H54 (cell line): ENCODE data around the gene ARSB.
A peak's percentile ranks its signal among the peaks of the same experiment; 100 is the strongest.

Source experiments
- DNase-seq: peaks from one replicate; pipeline ENCODE4 v3.0.0; 2011; ENCODE audit warnings: low spot score, mixed read lengths; ENCODE audit not compliant: insufficient read length
- FAIRE-seq: peaks from 3 replicates; lab custom pipeline; 2011; peaks lifted over from hg19 to GRCh38; lab: Jason Lieb, UNC
- POLR2A ChIP-seq: IDR thresholded peaks from 2 replicates; pipeline ENCODE4 v1.6.1; 2011; ENCODE audit warnings: low read depth, mild to moderate bottlenecking, low read length

The ARSB gene

DNA sequence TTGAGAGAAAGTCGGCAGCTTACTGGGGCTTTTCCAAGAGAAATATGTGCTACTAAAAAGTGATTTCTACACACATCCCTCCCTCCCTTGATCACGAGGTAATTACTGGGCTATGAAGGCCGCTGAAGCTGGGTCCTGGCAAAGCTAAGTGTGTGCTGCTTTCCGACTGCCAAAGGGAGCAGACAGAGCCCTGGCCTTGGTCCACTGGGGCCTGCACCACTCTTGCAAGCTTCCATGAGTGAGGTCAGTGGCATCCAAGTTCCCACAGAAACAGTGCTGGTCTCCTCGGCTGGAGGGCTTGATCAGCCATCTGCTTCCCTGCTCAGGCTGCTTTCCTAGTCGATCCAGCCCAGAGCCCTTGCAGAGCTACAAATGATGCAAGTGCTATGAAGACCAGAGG is 181.8 kb downstream of the ARSB start:
- no peak for TF ChIP-seq POLR2A
- FAIRE-seq = no peak
- no peak for DNase-seq

DNA sequence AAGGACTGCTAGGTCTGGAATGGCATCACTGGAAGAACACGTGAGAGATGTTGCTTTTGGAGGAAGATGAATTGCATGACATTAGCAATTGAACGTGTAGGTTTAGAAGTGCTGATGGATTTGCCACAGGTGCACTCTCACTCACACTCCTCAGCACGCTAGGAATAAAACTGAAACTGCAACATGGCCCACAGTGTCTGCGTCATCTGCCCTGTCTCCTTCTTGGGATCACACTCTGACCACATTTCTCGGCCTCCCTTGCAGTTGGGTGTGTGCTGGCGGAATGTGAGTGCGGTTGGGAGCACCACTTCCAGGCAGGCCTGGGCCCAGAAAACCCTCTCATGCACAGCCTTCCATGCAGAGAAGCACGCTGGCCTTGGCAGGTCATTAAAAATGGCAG is 183.7 kb downstream of the ARSB start:
- TF ChIP-seq POLR2A = no peak
- no peak for DNase-seq
- FAIRE-seq = no peak

DNA sequence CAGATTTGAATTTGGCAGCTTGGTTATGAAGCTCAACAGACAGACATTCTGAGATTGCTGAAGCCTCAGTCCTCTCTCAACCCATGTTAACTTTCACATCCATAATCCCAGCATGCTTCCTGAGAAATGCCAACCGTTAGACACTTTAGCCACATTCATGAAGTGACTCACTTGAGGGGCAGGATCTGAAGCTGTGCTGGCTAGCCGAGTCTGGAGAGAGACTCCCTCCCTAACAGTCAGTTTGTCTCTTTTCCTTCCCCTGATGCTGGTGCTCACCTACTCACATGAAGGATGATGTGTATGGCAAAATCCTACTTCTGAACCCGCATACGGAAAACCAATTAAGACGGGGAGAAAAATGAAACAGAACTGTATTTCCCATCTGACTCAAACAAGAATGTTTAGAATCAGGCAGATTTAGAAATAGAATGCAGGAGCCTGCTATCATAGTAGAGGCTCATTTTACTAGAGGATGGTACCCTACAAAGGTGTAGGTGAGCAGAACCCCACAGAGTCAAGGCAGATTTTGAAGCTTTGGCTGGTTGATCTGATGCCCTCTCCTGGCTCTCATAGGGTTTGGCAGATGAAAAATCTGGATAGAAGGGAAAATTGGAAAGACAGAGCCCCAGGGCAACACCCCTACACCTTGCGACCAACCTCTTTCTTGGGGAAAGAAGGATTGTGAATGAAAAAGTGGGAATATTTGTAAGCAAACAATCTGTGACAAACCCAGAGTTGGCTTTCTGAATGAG is 185.7 kb downstream of the ARSB start:
- no peak for TF ChIP-seq POLR2A
- FAIRE-seq (peak; percentile 79), DNase-seq (peak; percentile 55)

- no peak for TF ChIP-seq POLR2A
- FAIRE-seq = no peak
- DNase-seq = no peak
Observed at GRCh38 chr5:78798673-78799029, 186.5 kb downstream of the ARSB start.

GRCh38 chr5:78797936-78798672 is 187.0 kb downstream of the ARSB start:
- no peak for TF ChIP-seq POLR2A
- DNase-seq (no peak), FAIRE-seq (no peak)

GRCh38 chr5:78795757-78796156 is 189.4 kb downstream of the ARSB start:
- no peak for TF ChIP-seq POLR2A
- FAIRE-seq (no peak), DNase-seq (no peak)

DNA sequence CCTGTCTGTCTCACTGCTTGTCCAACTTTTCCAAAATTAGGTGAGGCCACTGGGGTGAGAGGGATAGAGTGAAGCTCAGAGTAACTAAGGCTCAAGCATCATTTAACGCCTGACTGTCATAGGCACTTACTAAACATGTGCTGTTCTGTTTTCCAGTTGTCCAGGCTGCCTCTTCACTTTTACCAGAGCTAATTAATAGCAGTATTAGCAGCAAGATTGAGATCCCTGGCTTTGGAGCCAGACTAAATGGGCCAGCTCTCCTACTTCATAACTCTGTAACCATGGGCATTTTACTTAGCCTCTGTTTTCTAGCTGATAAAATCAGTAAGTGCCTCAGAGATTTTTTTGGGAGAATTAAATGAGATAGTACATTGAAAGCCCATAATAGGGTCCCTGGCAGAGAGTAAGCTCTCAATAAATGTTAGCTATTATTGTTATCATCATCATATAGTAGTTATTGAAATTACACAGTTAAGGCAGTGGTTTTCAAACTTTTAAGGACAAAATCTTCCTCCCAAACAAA is 190.4 kb downstream of the ARSB start:
- TF ChIP-seq POLR2A = no peak
- FAIRE-seq = no peak
- no peak for DNase-seq

GRCh38 chr5:78793907-78794662 is 191.0 kb downstream of the ARSB start:
- DNase-seq = no peak
- TF ChIP-seq POLR2A = no peak
- no peak for FAIRE-seq

DNA sequence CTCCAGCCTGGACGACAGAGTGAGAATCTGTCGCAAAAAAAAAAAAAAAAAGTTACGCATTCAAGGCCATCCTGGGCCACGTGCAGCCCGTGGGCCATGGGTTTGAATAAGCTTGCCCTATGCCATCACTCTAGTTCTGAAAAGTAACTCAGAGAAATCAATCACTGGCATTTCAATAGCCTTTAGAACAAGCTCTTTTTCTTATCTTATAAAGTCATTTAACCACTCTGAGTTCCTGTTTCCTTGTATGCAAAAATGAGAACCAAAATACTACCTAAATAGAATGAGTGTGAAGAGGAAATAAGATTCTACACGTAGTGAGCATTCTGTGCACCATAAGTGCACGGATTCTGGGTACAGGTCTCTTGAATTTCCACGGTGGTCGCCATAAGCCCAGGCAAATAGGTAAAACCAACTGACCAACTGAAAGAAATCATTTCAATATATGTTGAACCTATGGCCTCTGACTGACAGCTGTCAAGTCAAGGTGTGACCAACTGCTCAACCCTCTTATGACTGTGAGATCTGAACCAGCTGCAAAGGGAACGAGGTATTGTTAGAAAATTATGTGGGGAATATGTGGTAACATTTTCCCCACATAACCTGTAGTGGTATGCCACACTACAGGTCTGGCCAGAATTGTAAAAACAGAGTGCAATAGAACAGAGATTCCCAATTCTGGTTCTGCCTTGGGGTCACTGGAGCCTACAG is 192.6 kb downstream of the ARSB start:
- DNase-seq (no peak), FAIRE-seq (no peak)
- TF ChIP-seq POLR2A = no peak

GRCh38 chr5:78791501-78792100 is 193.5 kb downstream of the ARSB start:
- no peak for DNase-seq
- no peak for FAIRE-seq
- TF ChIP-seq POLR2A = no peak

DNA sequence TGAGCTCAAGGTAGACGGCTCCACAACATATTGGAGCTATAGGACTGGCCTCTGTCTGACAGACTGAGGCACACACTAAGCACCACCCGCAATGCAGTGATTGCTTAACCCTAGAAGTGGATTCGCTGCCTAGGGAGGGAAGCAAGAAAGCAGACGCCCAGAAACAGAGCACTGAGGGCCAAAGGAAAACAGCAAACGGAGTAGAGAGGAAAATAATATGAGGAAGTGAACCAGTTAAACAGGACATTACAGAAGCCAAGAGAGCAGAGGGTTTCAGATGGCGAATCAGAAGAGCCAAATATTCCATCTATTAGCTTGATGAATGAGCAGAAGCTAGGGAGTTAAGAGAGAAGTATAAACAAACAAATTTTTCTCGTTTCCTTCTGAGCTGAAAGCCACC is 197.3 kb downstream of the ARSB start:
- TF ChIP-seq POLR2A = no peak
- FAIRE-seq = no peak
- no peak for DNase-seq

- TF ChIP-seq POLR2A = no peak
- DNase-seq (no peak), FAIRE-seq (no peak)
Observed at GRCh38 chr5:78785454-78785853, 199.7 kb downstream of the ARSB start.
